WTC11 (cell line): ENCODE data around the gene TAX1BP3. TPM values are rescaled to one million over a fixed set of nuclear protein-coding genes. Genes with fewer than 3 reads are reported as not detected.
A peak's percentile ranks its signal among the peaks of the same experiment; 100 is the strongest.

Source experiments
- ATAC-seq: fragments of 200-7000 bp; cut with Tn5 transposase; 2 replicates; pipeline ENCODE4 v1.10.0; 2021; ENCODE audit warnings: mild to moderate bottlenecking, moderate library complexity
- CTCF ChIA-PET: fragments of 300-600 bp; sonication (Branson Sonifier 250); formaldehyde crosslinking; loops from one replicate; lab custom pipeline; 2021; ENCODE audit warnings: antibody characterized with exemption; lab: Charles Lee
- POLR2A ChIA-PET: fragments of 350-600 bp; sonication (Branson Sonifier 250); formaldehyde crosslinking; loops from one replicate; lab custom pipeline; 2021; ENCODE audit warnings: antibody characterized with exemption; lab: Charles Lee
- DNase-seq: peaks from one replicate; pipeline ENCODE4 v3.0.0; 2021; ENCODE audit warnings: low spot score
- H3K27ac Mint-ChIP-seq: 2 replicates; pipeline ENCODE4 v1.8.0; 2021; ENCODE audit warnings: mixed read lengths
- H3K27me3 Mint-ChIP-seq: 2 replicates; pipeline ENCODE4 v1.8.0; 2021; ENCODE audit warnings: low read depth, mild to moderate bottlenecking, moderate library complexity, mixed read lengths
- H3K36me3 Mint-ChIP-seq: 2 replicates; pipeline ENCODE4 v1.8.0; 2021; ENCODE audit warnings: mixed read lengths
- H3K4me1 Mint-ChIP-seq: 2 replicates; pipeline ENCODE4 v1.8.0; 2022; ENCODE audit warnings: mixed read lengths
- H3K4me3 Mint-ChIP-seq: 2 replicates; pipeline ENCODE4 v1.8.0; 2021; ENCODE audit warnings: mild to moderate bottlenecking, moderate library complexity, mixed read lengths
- H3K9me3 Mint-ChIP-seq: 2 replicates; pipeline ENCODE4 v1.8.0; 2021; ENCODE audit warnings: mixed read lengths
- AR ChIP-seq: fragments of 250-450 bp; sonication (Bioruptor Pico); IDR thresholded peaks from 2 replicates; pipeline ENCODE4 v1.9.0; 2021; ENCODE audit warnings: mild to moderate bottlenecking
- ATF1 ChIP-seq: sonication (generic); formaldehyde crosslinking; IDR thresholded peaks from 2 replicates; pipeline ENCODE4 v1.8.1; 2023; ENCODE audit warnings: mild to moderate bottlenecking, moderate library complexity, missing genetic modification reagents
- ATF3 ChIP-seq: sonication (generic); formaldehyde crosslinking; conservative IDR thresholded peaks from 2 replicates; pipeline ENCODE4 v1.8.1; 2022; ENCODE audit warnings: mild to moderate bottlenecking, missing genetic modification reagents
- CBFB ChIP-seq: sonication (generic); formaldehyde crosslinking; IDR thresholded peaks from 2 replicates; pipeline ENCODE4 v1.8.1; 2022; ENCODE audit warnings: mild to moderate bottlenecking, low read depth, missing genetic modification reagents
- CTCF ChIP-seq: fragments of 200-600 bp; IDR thresholded peaks from 2 replicates; pipeline ENCODE4 v1.8.0; 2022; ENCODE audit warnings: antibody characterized with exemption
- E2F4 ChIP-seq: sonication (generic); formaldehyde crosslinking; IDR thresholded peaks from 2 replicates; pipeline ENCODE4 v1.8.1; 2022; ENCODE audit warnings: low read depth, mild to moderate bottlenecking, moderate library complexity, missing genetic modification reagents, borderline replicate concordance
- EMX1 ChIP-seq: fragments of 250-450 bp; sonication (Bioruptor Pico); IDR thresholded peaks from 2 replicates; pipeline ENCODE4 v1.8.0; 2021; ENCODE audit warnings: mild to moderate bottlenecking
- ERG ChIP-seq: fragments of 250-450 bp; sonication (Bioruptor Pico); IDR thresholded peaks from 2 replicates; pipeline ENCODE4 v1.8.0; 2021; ENCODE audit warnings: mild to moderate bottlenecking
- ESRRA ChIP-seq: sonication (generic); formaldehyde crosslinking; IDR thresholded peaks from 2 replicates; pipeline ENCODE4 v1.8.1; 2022; ENCODE audit warnings: mild to moderate bottlenecking, missing genetic modification reagents, borderline replicate concordance
- GABPB1 ChIP-seq: sonication (generic); formaldehyde crosslinking; IDR thresholded peaks from 2 replicates; pipeline ENCODE4 v1.8.1; 2023; ENCODE audit warnings: mild to moderate bottlenecking, missing genetic modification reagents
- GTF2I ChIP-seq: fragments of 250-450 bp; sonication (Bioruptor Pico); conservative IDR thresholded peaks from 2 replicates; pipeline ENCODE4 v1.4.0; 2021; ENCODE audit warnings: mild to moderate bottlenecking
- IRF1 ChIP-seq: sonication (generic); formaldehyde crosslinking; IDR thresholded peaks from 2 replicates; pipeline ENCODE4 v1.8.0; 2023; ENCODE audit warnings: missing genetic modification reagents
- NR1H2 ChIP-seq: sonication (generic); formaldehyde crosslinking; IDR thresholded peaks from 2 replicates; pipeline ENCODE4 v1.9.0; 2021; ENCODE audit warnings: mild to moderate bottlenecking, moderate library complexity, missing genetic modification reagents
- PRDM15 ChIP-seq: sonication (generic); formaldehyde crosslinking; IDR thresholded peaks from 2 replicates; pipeline ENCODE4 v1.8.0; 2022; ENCODE audit warnings: missing genetic modification reagents
- RELA ChIP-seq: sonication (generic); formaldehyde crosslinking; IDR thresholded peaks from 2 replicates; pipeline ENCODE4 v1.8.1; 2022; ENCODE audit warnings: missing genetic modification reagents, mild to moderate bottlenecking, borderline replicate concordance
- RORB ChIP-seq: fragments of 250-450 bp; sonication (Bioruptor Pico); IDR thresholded peaks from 2 replicates; pipeline ENCODE4 v1.9.0; 2021; ENCODE audit warnings: mild to moderate bottlenecking
- SP1 ChIP-seq: sonication (generic); formaldehyde crosslinking; conservative IDR thresholded peaks from 2 replicates; pipeline ENCODE4 v1.8.1; 2022; ENCODE audit warnings: missing genetic modification reagents
- TEAD1 ChIP-seq: sonication (generic); formaldehyde crosslinking; IDR thresholded peaks from 2 replicates; pipeline ENCODE4 v1.8.0; 2022; ENCODE audit warnings: mild to moderate bottlenecking, missing genetic modification reagents
- ZNF425 ChIP-seq: fragments of 250-450 bp; sonication (Bioruptor Pico); conservative IDR thresholded peaks from 2 replicates; pipeline ENCODE4 v1.9.0; 2021; ENCODE audit warnings: mild to moderate bottlenecking
- ZNF512 ChIP-seq: sonication (generic); formaldehyde crosslinking; IDR thresholded peaks from 2 replicates; pipeline ENCODE4 v1.8.1; 2022; ENCODE audit warnings: missing genetic modification reagents, borderline replicate concordance
- total RNA-seq: library from RNA; stranded (reverse); gene quantifications from 3 replicates; pipeline ENCODE4 v1.2.3, GENCODE V29; 2021

TAX1BP3 gene
- total RNA-seq, 1 experiment from 2014 or later: 76.2 TPM

- Mint-ChIP-seq H3K4me3 (no peak overlapping the region), H3K36me3 (peaks cover 7% of the 10 kb centered on the region; the same call in 1 of the 2 replicates), H3K27ac (no peak overlapping the region; the same call in 1 of the 2 replicates), H3K27me3 (no peaks in the 10 kb centered on the region), H3K4me1 (peaks cover 8% of the 10 kb centered on the region), H3K9me3 (no peaks in the 10 kb centered on the region)
- TF ChIP-seq ERG (no peak), ATF3 (CRISPR knock-in tag) (no peak), GABPB1 (no peak), GTF2I (CRISPR knock-in tag) (no peak), ZNF425 (no peak), ATF1 (CRISPR knock-in tag) (no peak), PRDM15 (CRISPR knock-in tag) (no peak), CBFB (CRISPR knock-in tag) (no peak), ZNF512 (no peak), NR1H2 (CRISPR knock-in tag) (no peak), SP1 (CRISPR knock-in tag) (no peak), AR (CRISPR knock-in tag) (no peak)
- DNase-seq: no peak
- POLR2A ChIA-PET: no interaction called here
- CTCF ChIA-PET: interaction anchor here (0.7 to 1.3 kb wide), 3 partner anchors 12 to 43 kb away, joined by 3 to 4 read pairs (median 3); no protein-coding TSS in a partner anchor
- ATAC-seq: no peak
These were observed 23.1 kb downstream of the TAX1BP3 start for GRCh38 chr17:3645310-3645709.

- Mint-ChIP-seq H3K27me3 (no peaks in the 10 kb centered on the region), H3K4me1 (peaks cover 14% of the 10 kb centered on the region), H3K36me3 (peaks cover 7% of the 10 kb centered on the region; the same call in 1 of the 2 replicates), H3K9me3 (no peaks in the 10 kb centered on the region), H3K4me3 (no peak overlapping the region), H3K27ac (peak overlapping the region; percentile 71; the same call in 1 of the 2 replicates)
- ATAC-seq: no peak
- CTCF ChIA-PET: interaction anchor here (1.3 kb wide), 1 partner anchor 39 kb away, joined by 4 read pairs; no protein-coding TSS in a partner anchor
- POLR2A ChIA-PET: no interaction called here
- DNase-seq: no peak
- no peak for TF ChIP-seq CTCF
- no peak for TF ChIP-seq IRF1 (CRISPR knock-in tag)
- no peak for TF ChIP-seq E2F4
- no peak for TF ChIP-seq RELA (CRISPR knock-in tag)
- no peak for TF ChIP-seq ATF1 (CRISPR knock-in tag)
- TF ChIP-seq EMX1: no peak
- TF ChIP-seq RORB (CRISPR knock-in tag): no peak
- no peak for TF ChIP-seq ESRRA (CRISPR knock-in tag)
- TF ChIP-seq TEAD1 (CRISPR knock-in tag): no peak
These were observed 24.5 kb downstream of the TAX1BP3 start for GRCh38 chr17:3643889-3644349.
